GM13976 (cell line): ENCODE results near the gene NUP214.
"Not testable (repeated sequence)": the region's sequence is repeated elsewhere in the genome, so short reads cannot be mapped to it uniquely, and the experiment has no call there.

Experiments used
- DNase-seq: peaks from one replicate; pipeline ENCODE4 v3.0.0; 2012; ENCODE audit warnings: low spot score
- CTCF ChIP-seq: IDR thresholded peaks from 2 replicates; pipeline ENCODE4 v1.5.1; 2012; ENCODE audit warnings: borderline replicate concordance, mild to moderate bottlenecking; ENCODE audit not compliant: insufficient read depth; ENCODE audit errors: extremely low read depth, missing control alignments, control extremely low read depth
- in situ Hi-C: fragments of 300-500 bp; cut with MboI; formaldehyde crosslinking; loops from one replicate; pipeline ENCODE4 v1.12.0; 2022; ENCODE audit warnings: low sequenced_read_pairs, mixed read lengths, inconsistent platforms; ENCODE audit not compliant: unreplicated experiment

NUP214 gene

GRCh38 chr9:131186622-131187021 is 61.2 kb downstream of the NUP214 start:
- in situ Hi-C loops = no loop called here
- DNase-seq = no peak
- TF ChIP-seq CTCF = no peak

- in situ Hi-C loops = no loop called here
- no peak for DNase-seq
- no peak for TF ChIP-seq CTCF
Measured at GRCh38 chr9:131187957-131188356, 62.6 kb downstream of the NUP214 start.

- DNase-seq = no peak
- in situ Hi-C loops = no loop called here
- TF ChIP-seq CTCF = no peak
Measured at GRCh38 chr9:131188976-131189375, 63.6 kb downstream of the NUP214 start.

- no peak for TF ChIP-seq CTCF
- in situ Hi-C loops = no loop called here
Measured at GRCh38 chr9:131190191-131190590, 64.8 kb downstream of the NUP214 start.

GRCh38 chr9:131191032-131191431 is 65.6 kb downstream of the NUP214 start:
- in situ Hi-C loops, DNase-seq: not testable (repeated sequence)

More at GRCh38 chr9:131190191-131190590, 64.8 kb downstream of the NUP214 start:
- no peak for DNase-seq

- no peak for TF ChIP-seq CTCF
- DNase-seq = no peak
- in situ Hi-C loops = no loop called here
Measured at GRCh38 chr9:131191857-131192256, 66.5 kb downstream of the NUP214 start.

GRCh38 chr9:131193051-131193450 is 67.7 kb downstream of the NUP214 start:
- DNase-seq = no peak
- TF ChIP-seq CTCF = no peak
- in situ Hi-C loops = no loop called here
